HCT116 (cell line): ENCODE data around the gene RAB4A. TPM values are rescaled to one million over a fixed set of nuclear protein-coding genes. Genes with fewer than 3 reads are reported as not detected.

Experiments used
- ATAC-seq: fragments of 200-7000 bp; cut with Tn5 transposase; 2 replicates; pipeline ENCODE4 v1.9.1; 2020; ENCODE audit warnings: mild to moderate bottlenecking, moderate library complexity
- BruUV-seq: library from RNA; stranded (reverse); fragments of 400-500 nt; replicated peaks from 2 replicates; lab custom pipeline; 2021; lab: Mats Ljungman, UMichigan
- CTCF ChIA-PET: fragments of 300-600 bp; sonication (Branson Sonifier 250); formaldehyde crosslinking; loops from one replicate; lab custom pipeline; 2021; ENCODE audit warnings: antibody characterized with exemption; lab: Charles Lee
- POLR2A ChIA-PET: fragments of 300-600, 350-600 bp; sonication (Branson Sonifier 250); formaldehyde crosslinking; loops from one replicate; lab custom pipeline; 2021; ENCODE audit warnings: antibody characterized with exemption; lab: Charles Lee
- RAD21 ChIA-PET, 2 experiments: fragments of 300-600 bp; sonication (Branson Sonifier 250); formaldehyde crosslinking; loops; one replicate each; lab custom pipeline; 2023; ENCODE audit warnings: low total read pairs in 2 of 2; ENCODE audit not compliant: uncharacterized antibody in 2 of 2, unreplicated experiment in 2 of 2, low non-redundant PET in 1 of 2; lab: Charles Lee
- DNase-seq: peaks from one replicate; pipeline ENCODE4 v3.0.0-alpha.2; 2010; ENCODE audit warnings: low read depth, low spot score
- H2AFZ ChIP-seq: fragments of 200-600 bp; shearing (Covaris generic), sonication (generic); 2 replicates; pipeline ENCODE4 v1.6.1; 2017; ENCODE audit warnings: low read depth, mixed run types, mixed read lengths, antibody characterized with exemption, low read length; ENCODE audit not compliant: poor library complexity, severe bottlenecking
- H3K27ac ChIP-seq: 2 replicates; pipeline ENCODE4 v1.5.1; 2012; ENCODE audit warnings: low read depth, low read length
- H3K27me3 ChIP-seq: fragments of 200-600 bp; sonication (generic); 2 replicates; pipeline ENCODE4 v1.6.1; 2016; ENCODE audit warnings: mixed run types, low read length, mixed read lengths; ENCODE audit not compliant: insufficient read depth
- H3K36me3 ChIP-seq, 2 experiments: fragments of 200-500 bp in 1 of 2; fragments of 200-600 bp in 1 of 2; sonication (Bioruptor generic) in 1 of 2; sonication (generic) in 1 of 2; 2 replicates each; pipeline versions ENCODE4 v1.5.1 to v1.6.1; 2014 to 2016; ENCODE audit warnings: low read length in 2 of 2, inconsistent platforms in 1 of 2, mixed read lengths in 1 of 2, mixed run types in 1 of 2; ENCODE audit not compliant: insufficient read depth in 2 of 2, control insufficient read depth in 1 of 2
- H3K4me1 ChIP-seq, 2 experiments: fragments of 200-600 bp in 1 of 2; sonication (generic) in 1 of 2; 2 replicates each; pipeline versions ENCODE4 v1.5.1 to v1.6.1; 2012 to 2017; ENCODE audit warnings: low read length in 2 of 2, inconsistent platforms in 1 of 2, mild to moderate bottlenecking in 1 of 2, mixed read lengths in 1 of 2, mixed run types in 1 of 2, moderate library complexity in 1 of 2; ENCODE audit not compliant: insufficient read depth in 2 of 2, control insufficient read depth in 1 of 2
- H3K4me2 ChIP-seq: fragments of 200-600 bp; sonication (generic); 2 replicates; pipeline ENCODE4 v1.6.1; 2017; ENCODE audit warnings: mixed run types, low read length, mixed read lengths
- H3K4me3 ChIP-seq, 2 experiments: fragments of 200-600 bp in 1 of 2; sonication (generic) in 1 of 2; replicated peaks in 1 of 2; 2 replicates each; pipeline ENCODE4 v1.5.1; 2011 to 2016; ENCODE audit warnings: low read length in 2 of 2, control low read depth in 1 of 2, low read depth in 1 of 2, mild to moderate bottlenecking in 1 of 2, mixed read lengths in 1 of 2, mixed run types in 1 of 2
- H3K79me2 ChIP-seq: fragments of 200-600 bp; sonication (generic); 2 replicates; pipeline ENCODE4 v1.6.1; 2017; ENCODE audit warnings: mild to moderate bottlenecking, mixed run types, low read length, moderate library complexity, mixed read lengths; ENCODE audit not compliant: insufficient read depth
- H3K9ac ChIP-seq: fragments of 200-600 bp; sonication (generic); 2 replicates; pipeline ENCODE4 v1.6.1; 2016; ENCODE audit warnings: low read length, mixed read lengths
- H3K9me2 ChIP-seq: fragments of 200-600 bp; sonication (generic), shearing (Covaris generic); 2 replicates; pipeline ENCODE4 v1.6.1; 2017; ENCODE audit warnings: mixed run types, mild to moderate bottlenecking, moderate library complexity; ENCODE audit not compliant: insufficient read depth
- H3K9me3 ChIP-seq, 2 experiments: fragments of 200-500 bp in 1 of 2; fragments of 200-600 bp in 1 of 2; sonication (Bioruptor generic) in 1 of 2; sonication (generic) in 1 of 2; 2 replicates each; pipeline ENCODE4 v1.6.1; 2014 to 2017; ENCODE audit warnings: low read length in 2 of 2, mixed read lengths in 2 of 2, inconsistent platforms in 1 of 2, low read depth in 1 of 2, mild to moderate bottlenecking in 1 of 2, mixed run types in 1 of 2, moderate library complexity in 1 of 2; ENCODE audit not compliant: control insufficient read depth in 1 of 2, insufficient read depth in 1 of 2
- H4K20me1 ChIP-seq: fragments of 200-600 bp; sonication (generic), shearing (Covaris generic); 2 replicates; pipeline ENCODE4 v1.6.1; 2017; ENCODE audit warnings: mixed run types, mild to moderate bottlenecking, moderate library complexity; ENCODE audit not compliant: insufficient read depth
- CBX3 ChIP-seq: IDR thresholded peaks from 2 replicates; pipeline ENCODE4 v1.6.1; 2012; ENCODE audit warnings: low read depth
- CEBPB ChIP-seq: IDR thresholded peaks from 2 replicates; pipeline ENCODE4 v1.6.1; 2012; ENCODE audit warnings: low read depth
- ELF1 ChIP-seq: IDR thresholded peaks from 2 replicates; pipeline ENCODE4 v1.6.1; 2012; ENCODE audit warnings: low read depth, borderline replicate concordance
- JUND ChIP-seq: IDR thresholded peaks from 2 replicates; pipeline ENCODE4 v1.6.1; 2012
- POLR2A ChIP-seq: IDR thresholded peaks from 2 replicates; pipeline ENCODE4 v1.7.0; 2011; ENCODE audit warnings: borderline replicate concordance; ENCODE audit not compliant: insufficient read depth, insufficient read length; ENCODE audit errors: extremely low read depth
- RAD21 ChIP-seq: IDR thresholded peaks from 2 replicates; pipeline ENCODE4 v1.6.1; 2012; ENCODE audit warnings: low read depth, mild to moderate bottlenecking
- SIN3A ChIP-seq: IDR thresholded peaks from 2 replicates; pipeline ENCODE4 v1.6.1; 2012; ENCODE audit warnings: low read depth
- SP1 ChIP-seq: IDR thresholded peaks from 2 replicates; pipeline ENCODE4 v1.6.1; 2012; ENCODE audit warnings: low read depth
- SRF ChIP-seq: IDR thresholded peaks from 2 replicates; pipeline ENCODE4 v1.6.1; 2012; ENCODE audit warnings: low read depth
- YY1 ChIP-seq: IDR thresholded peaks from 2 replicates; pipeline ENCODE4 v1.6.1; 2011; ENCODE audit warnings: low read length, low read depth, moderate library complexity, mild to moderate bottlenecking; ENCODE audit not compliant: insufficient replicate concordance; ENCODE audit errors: extremely low read depth
- ZBTB33 ChIP-seq: IDR thresholded peaks from 2 replicates; pipeline ENCODE4 v1.6.1; 2011; ENCODE audit warnings: mild to moderate bottlenecking, low read length, moderate library complexity; ENCODE audit not compliant: insufficient replicate concordance; ENCODE audit errors: extremely low read depth
- ZNF274 ChIP-seq: fragments of 200-500 bp; sonication (Bioruptor generic); IDR thresholded peaks from 2 replicates; pipeline ENCODE4 v1.6.1; 2014; ENCODE audit warnings: mild to moderate bottlenecking, low read depth, low read length, inconsistent platforms
- intact Hi-C: fragments of 100-400 bp; cut with micrococcal nuclease; formaldehyde crosslinking; loops from 2 replicates; pipeline ENCODE4 v1.10.0; 2022
- total RNA-seq: library from RNA; stranded (reverse); gene quantifications from one replicate; pipeline ENCODE4 v1.2.1, GENCODE V29; 2021; ENCODE audit not compliant: unreplicated experiment

RAB4A gene
- total RNA-seq, 1 experiment from 2014 or later = 101 TPM

- no peaks in the 10 kb centered on the region for H3K79me2 ChIP-seq
- no peaks in the 10 kb centered on the region for H4K20me1 ChIP-seq
- H2AFZ ChIP-seq = no peak overlapping the region
- H3K9me2 ChIP-seq = no peaks in the 10 kb centered on the region
- ATAC-seq (no peak), DNase-seq (no peak)
- H3K36me3 ChIP-seq = no peaks in the 10 kb centered on the region
- no peak overlapping the region for H3K9ac ChIP-seq
- no TSS peak for BruUV-seq
- ChIA-PET POLR2A (no interaction called here), CTCF (interaction anchor here (1.4 to 1.5 kb wide), 2 partner anchors 12 to 528 kb away, joined by 3 read pairs; no protein-coding TSS in a partner anchor), RAD21 (interaction anchor here in 1 of 2 experiments (0.6 kb wide), 1 partner anchor 515 kb away, joined by 3 read pairs; no protein-coding TSS in a partner anchor)
- TF ChIP-seq SIN3A = no peak
- no peak for TF ChIP-seq RAD21
- no peak for TF ChIP-seq CEBPB
- no peak for TF ChIP-seq SRF
- no peak for TF ChIP-seq ZBTB33
- TF ChIP-seq CBX3 = no peak
- TF ChIP-seq ELF1 = no peak
- TF ChIP-seq JUND = no peak
- TF ChIP-seq YY1 = no peak
- TF ChIP-seq SP1 = no peak
- no peak for TF ChIP-seq POLR2A
- TF ChIP-seq ZNF274 = no peak
- no peaks in the 10 kb centered on the region for H3K9me3 ChIP-seq
- H3K4me2 ChIP-seq = no peak overlapping the region
- no peak overlapping the region for H3K4me3 ChIP-seq
- intact Hi-C loops = loop anchor here (10.0 kb wide), 1 partner anchor 387 kb away; no protein-coding TSS in a partner anchor
- no peaks in the 10 kb centered on the region for H3K27me3 ChIP-seq
- H3K27ac ChIP-seq = no peak overlapping the region
- peaks cover 47 to 53% of the 10 kb centered on the region in 2 experiments for H3K4me1 ChIP-seq
Measured at GRCh38 chr1:229222081-229222480, 48.8 kb upstream of the RAB4A start.
